GM10266 (cell line): ENCODE results near the gene CCNI.

Experiments
- DNase-seq: peaks from one replicate; pipeline ENCODE4 v3.0.0; 2012; ENCODE audit errors: extremely low spot score
- TF ChIP-seq, protein P1 (sequence below): IDR thresholded peaks from 2 replicates; pipeline ENCODE4 v1.5.1; 2012; ENCODE audit warnings: mild to moderate bottlenecking, low read depth; ENCODE audit not compliant: control insufficient read depth, insufficient read depth; ENCODE audit errors: missing control alignments

CCNI gene

DNA sequence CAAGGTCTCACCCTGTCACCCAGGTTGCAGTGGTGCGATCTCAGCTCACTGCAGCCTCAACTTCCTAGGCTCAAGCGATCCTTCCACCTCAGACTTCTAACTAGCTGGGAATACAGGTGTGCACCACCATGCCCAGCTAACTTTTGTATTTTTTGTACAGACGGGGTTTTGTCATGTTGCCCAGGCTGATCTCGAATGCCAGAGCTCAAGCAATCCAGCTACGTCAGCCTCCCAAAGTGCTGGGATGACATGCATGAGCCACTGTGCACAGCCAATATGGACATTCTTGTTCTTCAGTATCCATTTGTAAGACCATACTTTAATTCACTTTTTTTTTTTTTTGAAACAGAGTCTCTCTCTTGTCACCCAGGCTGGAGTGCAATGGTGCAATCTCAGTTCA, 3.5 kb upstream of the CCNI start:
- TF ChIP-seq, protein P1, sequence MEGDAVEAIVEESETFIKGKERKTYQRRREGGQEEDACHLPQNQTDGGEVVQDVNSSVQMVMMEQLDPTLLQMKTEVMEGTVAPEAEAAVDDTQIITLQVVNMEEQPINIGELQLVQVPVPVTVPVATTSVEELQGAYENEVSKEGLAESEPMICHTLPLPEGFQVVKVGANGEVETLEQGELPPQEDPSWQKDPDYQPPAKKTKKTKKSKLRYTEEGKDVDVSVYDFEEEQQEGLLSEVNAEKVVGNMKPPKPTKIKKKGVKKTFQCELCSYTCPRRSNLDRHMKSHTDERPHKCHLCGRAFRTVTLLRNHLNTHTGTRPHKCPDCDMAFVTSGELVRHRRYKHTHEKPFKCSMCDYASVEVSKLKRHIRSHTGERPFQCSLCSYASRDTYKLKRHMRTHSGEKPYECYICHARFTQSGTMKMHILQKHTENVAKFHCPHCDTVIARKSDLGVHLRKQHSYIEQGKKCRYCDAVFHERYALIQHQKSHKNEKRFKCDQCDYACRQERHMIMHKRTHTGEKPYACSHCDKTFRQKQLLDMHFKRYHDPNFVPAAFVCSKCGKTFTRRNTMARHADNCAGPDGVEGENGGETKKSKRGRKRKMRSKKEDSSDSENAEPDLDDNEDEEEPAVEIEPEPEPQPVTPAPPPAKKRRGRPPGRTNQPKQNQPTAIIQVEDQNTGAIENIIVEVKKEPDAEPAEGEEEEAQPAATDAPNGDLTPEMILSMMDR = no peak
- DNase-seq = no peak

DNA sequence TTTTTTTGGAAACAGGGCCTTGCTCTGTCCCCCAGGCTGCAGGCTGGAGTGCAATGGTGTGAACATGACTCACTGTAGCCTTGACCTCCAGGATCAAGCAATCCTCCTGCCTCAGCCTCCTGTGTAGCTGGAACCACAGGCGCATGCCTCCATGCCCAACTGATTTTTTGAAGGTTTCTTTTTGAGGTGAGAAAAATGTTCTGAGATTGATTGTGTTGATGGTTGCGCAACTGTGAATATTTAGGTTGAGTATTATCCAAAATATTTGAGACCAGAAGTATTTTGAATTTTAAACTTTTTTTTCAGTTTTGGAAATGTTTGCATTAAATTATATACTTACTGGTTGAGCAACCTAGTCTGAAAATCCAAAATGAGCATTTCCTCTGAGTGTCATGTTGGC, 2.6 kb upstream of the CCNI start:
- DNase-seq = no peak
- TF ChIP-seq, protein P1 = no peak

DNA sequence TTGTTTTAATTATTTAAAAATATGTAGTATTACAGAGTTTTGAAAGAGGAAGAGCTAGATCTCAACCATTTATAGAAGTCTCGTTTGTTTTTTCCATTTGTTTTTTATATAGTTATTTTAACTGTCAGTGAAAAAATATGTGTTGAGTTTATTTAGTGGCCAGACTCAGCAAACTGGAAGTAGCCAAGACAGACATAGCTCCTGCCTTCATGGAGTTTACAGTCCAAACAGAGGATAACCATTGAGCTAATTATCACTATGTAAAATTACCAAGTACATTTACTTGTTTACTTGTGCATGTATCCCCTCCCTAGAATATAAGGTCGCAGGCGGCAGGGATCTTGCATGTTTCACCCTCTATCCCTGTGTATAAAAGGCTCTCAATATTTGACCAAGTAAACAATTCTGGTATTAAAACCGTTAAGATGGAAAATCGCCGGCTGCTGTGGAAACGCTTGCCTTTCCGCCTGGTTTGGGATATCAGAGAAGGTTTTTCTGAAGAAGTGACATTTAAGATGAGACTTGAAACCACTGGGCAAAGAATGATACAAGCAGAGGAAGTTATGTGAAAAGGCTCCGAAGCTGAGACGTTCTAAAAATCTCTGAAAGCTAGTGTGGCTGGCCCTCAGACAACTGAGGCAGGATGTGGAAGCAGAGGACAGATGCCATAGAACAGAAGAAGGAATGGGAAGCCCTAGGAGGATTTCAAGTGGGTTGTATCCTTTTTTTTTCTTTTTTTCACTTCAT, 1.3 kb upstream of the CCNI start:
- no peak for DNase-seq
- TF ChIP-seq, protein P1 = no peak

DNA sequence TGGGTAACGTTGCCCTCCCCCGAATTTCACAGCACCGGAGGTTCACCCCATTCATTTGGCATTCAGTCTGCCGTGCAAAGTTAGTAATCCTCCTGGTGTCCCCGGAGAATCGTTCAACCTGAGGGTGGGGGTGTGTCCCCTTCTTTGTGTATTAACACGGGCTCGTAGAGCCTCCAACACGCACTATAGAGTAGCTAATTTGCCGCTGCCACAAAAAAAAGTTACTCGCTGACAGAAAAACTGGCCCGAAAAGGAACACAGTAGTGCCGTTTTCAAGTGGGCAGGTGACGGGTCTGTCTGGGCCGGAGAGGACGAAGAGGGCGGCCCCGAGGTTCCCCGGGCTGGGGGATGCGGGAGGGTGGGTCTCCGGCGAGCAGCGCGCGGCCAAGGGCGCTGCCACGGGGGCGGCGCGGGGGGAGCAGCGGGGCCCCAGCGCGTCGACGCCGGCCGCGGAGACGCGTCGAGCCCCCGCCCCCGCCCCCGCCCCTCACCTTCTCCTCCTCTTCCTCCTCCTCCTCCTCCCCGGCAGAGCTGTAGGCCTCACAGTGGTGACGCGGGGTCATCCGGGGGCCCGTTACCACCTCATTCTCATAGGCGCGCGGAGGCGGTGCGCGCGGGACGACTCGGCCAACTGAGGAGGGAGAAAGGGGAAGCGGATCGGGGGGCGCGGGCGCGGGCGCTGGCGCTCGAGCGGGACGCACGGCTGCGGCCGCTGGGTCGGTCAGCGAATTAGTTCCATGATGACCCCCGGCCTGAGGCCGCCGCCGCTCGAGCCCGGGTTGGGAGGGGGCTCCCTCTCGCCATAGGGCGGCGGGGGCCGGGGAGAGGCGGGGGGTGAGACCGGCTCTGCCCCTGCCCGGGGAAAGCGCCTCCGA, 571 bp downstream of the CCNI start:
- peak; percentile 83 for DNase-seq
- TF ChIP-seq, protein P1 = no peak

DNA sequence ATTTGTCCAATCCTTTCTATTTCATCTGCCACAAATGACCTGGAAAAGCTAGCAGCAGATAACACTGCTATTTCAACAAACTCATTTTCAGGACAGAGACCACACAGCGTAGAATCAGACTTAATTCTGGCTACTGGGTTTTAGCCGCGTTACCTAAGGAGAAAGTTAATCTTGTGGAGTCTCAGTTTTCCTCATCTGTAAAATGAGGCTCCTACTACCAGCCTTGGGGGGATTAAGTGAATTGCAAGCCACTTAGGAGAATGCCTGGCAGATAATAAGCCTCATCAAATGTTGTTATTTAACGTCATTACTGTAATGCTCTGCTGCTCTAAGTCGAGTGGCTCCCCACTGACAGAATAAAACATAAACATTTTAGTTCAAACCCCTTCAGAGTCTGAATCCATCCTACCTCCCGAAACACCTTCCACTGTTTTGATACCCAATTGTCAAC, 1.4 kb downstream of the CCNI start:
- no peak for DNase-seq
- TF ChIP-seq, protein P1 = no peak

DNA sequence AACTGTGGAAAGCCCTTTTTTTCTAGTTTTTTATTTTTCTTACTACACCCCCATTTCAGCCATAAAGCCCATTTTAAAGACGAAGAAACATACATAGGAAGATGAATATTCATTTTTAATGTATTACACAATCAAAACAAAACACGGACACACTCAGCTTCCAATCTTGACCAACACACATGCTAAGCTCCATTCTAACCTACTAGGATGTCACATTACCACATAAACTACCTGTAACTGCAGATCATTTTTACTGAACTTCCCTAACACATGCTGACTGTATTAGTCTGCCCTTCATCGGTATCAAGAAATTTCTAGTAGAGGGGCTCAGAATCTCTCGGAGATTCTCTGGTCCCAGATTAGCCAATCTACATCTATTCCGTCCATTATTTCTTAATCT, 1.8 kb downstream of the CCNI start:
- TF ChIP-seq, protein P1 = no peak
- DNase-seq = no peak
